Measurements from ENCODE around the gene KLK11.
"Not testable (repeated sequence)": the region's sequence is repeated elsewhere in the genome, so short reads cannot be mapped to it uniquely, and the experiment has no call there.

Gene KLK11

GRCh38 chr19:50992666-50993035, 33.8 kb downstream of the KLK11 start:
- H2AFZ ChIP-seq (ENCODE audit: low read depth, low read length), result no peak overlapping the region
- no peaks in the 10 kb centered on the region for H3K9me3 ChIP-seq (ENCODE audit: low read length)
- no peaks in the 10 kb centered on the region for H3K36me3 ChIP-seq (ENCODE audit: insufficient read depth, low read length)
- H3K4me3 ChIP-seq (ENCODE audit: low read length), result no peak overlapping the region
- H3K27me3 ChIP-seq (ENCODE audit: insufficient read depth, low read length), result no peaks in the 10 kb centered on the region
- H3K4me1 ChIP-seq (ENCODE audit: insufficient read depth, low read length), result no peaks in the 10 kb centered on the region

GRCh38 chr19:50984416-50984815, 42.0 kb downstream of the KLK11 start:
- not testable (repeated sequence) for H3K36me3 ChIP-seq (ENCODE audit: insufficient read depth, low read length); H3K4me3 ChIP-seq (ENCODE audit: low read length); H3K4me1 ChIP-seq (ENCODE audit: insufficient read depth, low read length); H2AFZ ChIP-seq (ENCODE audit: low read depth, low read length); H3K9me3 ChIP-seq (ENCODE audit: low read length); H3K27me3 ChIP-seq (ENCODE audit: insufficient read depth, low read length)

GRCh38 chr19:50983625-50984292, 42.7 kb downstream of the KLK11 start, which contains the start of gene KLK7:
Gene KLK7 (minus strand): TSS chr19:50983917. CDS start chr19:50982399, 1,518 bp downstream.
- H3K4me3 ChIP-seq (ENCODE audit: low read length), result no peak within 1 kb of the TSS
- H2AFZ ChIP-seq (ENCODE audit: low read depth, low read length), result no peak within 1 kb of the TSS
- no peaks in the 10 kb centered on the region for H3K9me3 ChIP-seq (ENCODE audit: low read length)
- peaks cover 4% of the 10 kb centered on the region for H3K27me3 ChIP-seq (ENCODE audit: insufficient read depth, low read length)
- H3K4me1 ChIP-seq (ENCODE audit: insufficient read depth, low read length), result peaks cover 7% of the 10 kb centered on the region
- H3K36me3 ChIP-seq (ENCODE audit: insufficient read depth, low read length), result no peaks in the 10 kb centered on the region

- H3K4me3 ChIP-seq (ENCODE audit: low read length), result no peak overlapping the region
- peaks cover 7% of the 10 kb centered on the region for H3K4me1 ChIP-seq (ENCODE audit: insufficient read depth, low read length)
- H3K9me3 ChIP-seq (ENCODE audit: low read length), result no peaks in the 10 kb centered on the region
- H3K27me3 ChIP-seq (ENCODE audit: insufficient read depth, low read length), result peaks cover 4% of the 10 kb centered on the region
- H3K36me3 ChIP-seq (ENCODE audit: insufficient read depth, low read length), result no peaks in the 10 kb centered on the region
- H2AFZ ChIP-seq (ENCODE audit: low read depth, low read length), result no peak overlapping the region
Observed at GRCh38 chr19:50982186-50982585, 44.2 kb downstream of the KLK11 start.

GRCh38 chr19:50981587-50982146, 44.7 kb downstream of the KLK11 start:
- Histone ChIP-seq H3K27me3 (ENCODE audit: insufficient read depth, low read length) (peaks cover 4% of the 10 kb centered on the region), H3K36me3 (ENCODE audit: insufficient read depth, low read length) (no peaks in the 10 kb centered on the region), H2AFZ (ENCODE audit: low read depth, low read length) (no peak overlapping the region), H3K4me1 (ENCODE audit: insufficient read depth, low read length) (peaks cover 7% of the 10 kb centered on the region), H3K9me3 (ENCODE audit: low read length) (no peaks in the 10 kb centered on the region), H3K4me3 (ENCODE audit: low read length) (no peak overlapping the region)

- H2AFZ ChIP-seq (ENCODE audit: low read depth, low read length), result no peak overlapping the region
- H3K4me1 ChIP-seq (ENCODE audit: insufficient read depth, low read length), result peaks cover 7% of the 10 kb centered on the region
- H3K9me3 ChIP-seq (ENCODE audit: low read length), result no peaks in the 10 kb centered on the region
- H3K4me3 ChIP-seq (ENCODE audit: low read length), result no peak overlapping the region
- H3K27me3 ChIP-seq (ENCODE audit: insufficient read depth, low read length), result peaks cover 4% of the 10 kb centered on the region
- H3K36me3 ChIP-seq (ENCODE audit: insufficient read depth, low read length), result no peaks in the 10 kb centered on the region
Observed at GRCh38 chr19:50980208-50980607, 46.2 kb downstream of the KLK11 start.

GRCh38 chr19:50979758-50980157, 46.7 kb downstream of the KLK11 start:
- Histone ChIP-seq H3K4me1 (ENCODE audit: insufficient read depth, low read length) (peaks cover 7% of the 10 kb centered on the region), H3K9me3 (ENCODE audit: low read length) (no peaks in the 10 kb centered on the region), H3K27me3 (ENCODE audit: insufficient read depth, low read length) (peaks cover 4% of the 10 kb centered on the region), H3K36me3 (ENCODE audit: insufficient read depth, low read length) (no peaks in the 10 kb centered on the region), H3K4me3 (ENCODE audit: low read length) (no peak overlapping the region), H2AFZ (ENCODE audit: low read depth, low read length) (no peak overlapping the region)

- Histone ChIP-seq H2AFZ (ENCODE audit: low read depth, low read length) (no peak overlapping the region), H3K27me3 (ENCODE audit: insufficient read depth, low read length) (peaks cover under 1% of the 10 kb centered on the region), H3K9me3 (ENCODE audit: low read length) (no peaks in the 10 kb centered on the region), H3K36me3 (ENCODE audit: insufficient read depth, low read length) (no peaks in the 10 kb centered on the region), H3K4me3 (ENCODE audit: low read length) (no peak overlapping the region), H3K4me1 (ENCODE audit: insufficient read depth, low read length) (peaks cover 7% of the 10 kb centered on the region)
Observed at GRCh38 chr19:50978772-50979390, 47.5 kb downstream of the KLK11 start.

- H3K27me3 ChIP-seq (ENCODE audit: insufficient read depth, low read length), result no peaks in the 10 kb centered on the region
- no peaks in the 10 kb centered on the region for H3K36me3 ChIP-seq (ENCODE audit: insufficient read depth, low read length)
- no peaks in the 10 kb centered on the region for H3K9me3 ChIP-seq (ENCODE audit: low read length)
- no peak overlapping the region for H3K4me3 ChIP-seq (ENCODE audit: low read length)
- H3K4me1 ChIP-seq (ENCODE audit: insufficient read depth, low read length), result peaks cover 7% of the 10 kb centered on the region
- H2AFZ ChIP-seq (ENCODE audit: low read depth, low read length), result no peak overlapping the region
Observed at GRCh38 chr19:50977626-50978025, 48.8 kb downstream of the KLK11 start.

GRCh38 chr19:50975766-50976165, 50.6 kb downstream of the KLK11 start:
- no peaks in the 10 kb centered on the region for H3K27me3 ChIP-seq (ENCODE audit: insufficient read depth, low read length)
- no peaks in the 10 kb centered on the region for H3K9me3 ChIP-seq (ENCODE audit: low read length)
- no peaks in the 10 kb centered on the region for H3K36me3 ChIP-seq (ENCODE audit: insufficient read depth, low read length)
- H3K4me1 ChIP-seq (ENCODE audit: insufficient read depth, low read length), result peaks cover 7% of the 10 kb centered on the region
- H2AFZ ChIP-seq (ENCODE audit: low read depth, low read length), result no peak overlapping the region
- no peak overlapping the region for H3K4me3 ChIP-seq (ENCODE audit: low read length)

GRCh38 chr19:50974702-50975556, 51.5 kb downstream of the KLK11 start:
- no peaks in the 10 kb centered on the region for H3K9me3 ChIP-seq (ENCODE audit: low read length)
- H2AFZ ChIP-seq (ENCODE audit: low read depth, low read length), result no peak overlapping the region
- no peak overlapping the region for H3K4me3 ChIP-seq (ENCODE audit: low read length)
- no peaks in the 10 kb centered on the region for H3K27me3 ChIP-seq (ENCODE audit: insufficient read depth, low read length)
- H3K36me3 ChIP-seq (ENCODE audit: insufficient read depth, low read length), result no peaks in the 10 kb centered on the region
- H3K4me1 ChIP-seq (ENCODE audit: insufficient read depth, low read length), result peaks cover 7% of the 10 kb centered on the region

- Histone ChIP-seq H3K9me3 (ENCODE audit: low read length) (no peaks in the 10 kb centered on the region), H3K27me3 (ENCODE audit: insufficient read depth, low read length) (no peaks in the 10 kb centered on the region), H3K36me3 (ENCODE audit: insufficient read depth, low read length) (no peaks in the 10 kb centered on the region), H3K4me3 (ENCODE audit: low read length) (no peak overlapping the region), H2AFZ (ENCODE audit: low read depth, low read length) (no peak overlapping the region), H3K4me1 (ENCODE audit: insufficient read depth, low read length) (peaks cover 2% of the 10 kb centered on the region)
Observed at GRCh38 chr19:50972795-50973376, 53.5 kb downstream of the KLK11 start.

Data from neuron (in vitro differentiated cells).